ENCODE results near the gene NUDT3.

The NUDT3 gene

DNA sequence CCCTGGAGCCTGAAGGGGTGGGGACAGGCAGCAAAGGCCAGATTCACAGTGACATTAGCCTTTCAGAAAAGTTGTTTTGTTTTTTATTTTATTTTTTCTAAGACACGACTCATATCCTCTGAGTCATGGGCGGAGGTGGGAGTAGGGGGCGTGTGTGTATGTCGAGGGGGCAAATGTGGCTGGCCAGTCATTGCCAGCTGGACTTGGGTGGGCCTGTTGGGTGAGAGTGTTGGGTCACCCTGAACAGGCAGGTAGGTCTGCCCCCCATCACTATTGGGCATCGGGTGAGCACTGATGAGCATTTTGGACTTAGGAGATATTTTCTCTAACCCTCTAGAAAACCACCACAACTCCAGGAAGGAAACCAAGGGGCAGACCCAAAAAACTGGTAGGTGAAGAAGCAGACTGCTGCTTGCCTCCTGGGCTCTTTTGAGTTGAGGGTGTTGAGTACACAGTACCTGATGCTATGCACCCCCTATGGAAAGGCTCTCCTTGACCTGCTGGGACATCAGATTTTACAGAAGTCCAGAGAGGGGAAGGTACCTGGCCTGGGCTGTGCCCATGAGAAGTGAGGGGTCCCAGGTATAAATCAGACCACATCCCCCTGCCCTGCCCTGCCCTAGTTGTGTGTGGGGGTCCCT, 149.2 kb downstream of the NUDT3 start:
- Histone ChIP-seq H3K4me3 (IDR thresholded peaks at IDR 0.05; ENCODE audit: insufficient read depth, low read depth, low read length) (no peak overlapping the region), H3K9ac (no peak overlapping the region), H3K27me3 (ENCODE audit: insufficient read depth, low read depth) (no peaks in the 10 kb centered on the region), H3K36me3 (ENCODE audit: insufficient read depth) (no peaks in the 10 kb centered on the region; the same call in 1 of the 2 replicates), H3K79me2 (ENCODE audit: insufficient read depth, low read depth) (peaks cover 42% of the 10 kb centered on the region), H3K4me1 (ENCODE audit: low read depth, poor library complexity, severe bottlenecking) (peaks cover 64% of the 10 kb centered on the region), H3K27ac (peak overlapping the region; percentile 11; the same call in 1 of the 2 replicates), H2AFZ (ENCODE audit: low read depth) (no peak overlapping the region), H3K4me2 (no peak overlapping the region), H4K20me1 (ENCODE audit: insufficient read depth) (no peaks in the 10 kb centered on the region)
- TF ChIP-seq, protein P1, sequence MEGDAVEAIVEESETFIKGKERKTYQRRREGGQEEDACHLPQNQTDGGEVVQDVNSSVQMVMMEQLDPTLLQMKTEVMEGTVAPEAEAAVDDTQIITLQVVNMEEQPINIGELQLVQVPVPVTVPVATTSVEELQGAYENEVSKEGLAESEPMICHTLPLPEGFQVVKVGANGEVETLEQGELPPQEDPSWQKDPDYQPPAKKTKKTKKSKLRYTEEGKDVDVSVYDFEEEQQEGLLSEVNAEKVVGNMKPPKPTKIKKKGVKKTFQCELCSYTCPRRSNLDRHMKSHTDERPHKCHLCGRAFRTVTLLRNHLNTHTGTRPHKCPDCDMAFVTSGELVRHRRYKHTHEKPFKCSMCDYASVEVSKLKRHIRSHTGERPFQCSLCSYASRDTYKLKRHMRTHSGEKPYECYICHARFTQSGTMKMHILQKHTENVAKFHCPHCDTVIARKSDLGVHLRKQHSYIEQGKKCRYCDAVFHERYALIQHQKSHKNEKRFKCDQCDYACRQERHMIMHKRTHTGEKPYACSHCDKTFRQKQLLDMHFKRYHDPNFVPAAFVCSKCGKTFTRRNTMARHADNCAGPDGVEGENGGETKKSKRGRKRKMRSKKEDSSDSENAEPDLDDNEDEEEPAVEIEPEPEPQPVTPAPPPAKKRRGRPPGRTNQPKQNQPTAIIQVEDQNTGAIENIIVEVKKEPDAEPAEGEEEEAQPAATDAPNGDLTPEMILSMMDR (conservative IDR thresholded peaks at IDR 0.05; ENCODE audit: low read depth, low read length), result no peak

DNA sequence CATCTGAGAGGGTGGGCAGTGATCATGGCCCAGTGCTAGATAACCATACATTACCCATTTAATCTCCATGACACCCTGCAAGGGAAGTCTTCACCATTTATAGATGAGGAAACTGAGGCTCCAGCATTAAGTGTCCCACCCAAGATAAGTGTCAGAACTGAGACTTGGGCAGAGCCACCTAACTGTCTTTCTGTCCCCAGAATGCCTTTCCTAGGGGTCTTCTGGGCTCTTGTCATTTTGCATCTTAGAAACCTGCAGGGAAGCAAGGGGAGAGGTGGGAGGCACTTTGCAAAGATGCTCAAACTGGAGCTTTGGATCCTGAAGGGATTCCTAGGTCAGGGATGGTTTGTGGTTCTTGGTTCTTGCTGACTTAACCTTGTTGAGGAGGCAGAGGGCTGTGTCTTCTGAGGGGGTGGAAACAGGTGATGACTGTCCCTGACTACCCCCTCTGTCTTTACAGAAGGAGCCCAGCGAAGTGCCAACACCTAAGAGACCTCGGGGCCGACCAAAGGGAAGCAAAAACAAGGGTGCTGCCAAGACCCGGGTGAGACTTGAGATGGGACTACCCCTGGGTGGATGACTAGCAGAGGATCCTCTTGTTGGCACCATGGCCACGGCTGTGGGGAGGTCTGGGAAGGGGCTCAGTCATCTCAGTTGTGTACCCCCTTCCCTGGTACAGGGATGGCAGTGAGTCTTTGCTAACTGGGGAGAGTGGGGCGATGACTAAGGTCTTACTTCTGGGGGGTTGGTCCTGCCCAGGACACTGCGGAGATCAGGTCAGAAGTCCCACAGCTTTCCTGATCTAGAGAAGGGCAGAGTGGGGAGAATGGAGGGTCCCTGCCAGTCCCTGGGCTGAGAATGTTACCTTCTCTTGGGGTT, 150.0 kb downstream of the NUDT3 start:
- Histone ChIP-seq H4K20me1 (ENCODE audit: insufficient read depth) (no peaks in the 10 kb centered on the region), H3K27ac (0 out of 2 replicates have a peak overlapping the region, but pooled peaks have one; percentile 11), H3K4me1 (ENCODE audit: low read depth, poor library complexity, severe bottlenecking) (peaks cover 56% of the 10 kb centered on the region), H3K9ac (no peak overlapping the region), H2AFZ (ENCODE audit: low read depth) (no peak overlapping the region), H3K36me3 (ENCODE audit: insufficient read depth) (no peaks in the 10 kb centered on the region; the same call in 1 of the 2 replicates), H3K4me2 (no peak overlapping the region), H3K27me3 (ENCODE audit: insufficient read depth, low read depth) (no peaks in the 10 kb centered on the region), H3K4me3 (IDR thresholded peaks at IDR 0.05; ENCODE audit: insufficient read depth, low read depth, low read length) (no peak overlapping the region), H3K79me2 (ENCODE audit: insufficient read depth, low read depth) (peaks cover 46% of the 10 kb centered on the region)
- TF ChIP-seq, protein P1 (conservative IDR thresholded peaks at IDR 0.05; ENCODE audit: low read depth, low read length), result no peak

DNA sequence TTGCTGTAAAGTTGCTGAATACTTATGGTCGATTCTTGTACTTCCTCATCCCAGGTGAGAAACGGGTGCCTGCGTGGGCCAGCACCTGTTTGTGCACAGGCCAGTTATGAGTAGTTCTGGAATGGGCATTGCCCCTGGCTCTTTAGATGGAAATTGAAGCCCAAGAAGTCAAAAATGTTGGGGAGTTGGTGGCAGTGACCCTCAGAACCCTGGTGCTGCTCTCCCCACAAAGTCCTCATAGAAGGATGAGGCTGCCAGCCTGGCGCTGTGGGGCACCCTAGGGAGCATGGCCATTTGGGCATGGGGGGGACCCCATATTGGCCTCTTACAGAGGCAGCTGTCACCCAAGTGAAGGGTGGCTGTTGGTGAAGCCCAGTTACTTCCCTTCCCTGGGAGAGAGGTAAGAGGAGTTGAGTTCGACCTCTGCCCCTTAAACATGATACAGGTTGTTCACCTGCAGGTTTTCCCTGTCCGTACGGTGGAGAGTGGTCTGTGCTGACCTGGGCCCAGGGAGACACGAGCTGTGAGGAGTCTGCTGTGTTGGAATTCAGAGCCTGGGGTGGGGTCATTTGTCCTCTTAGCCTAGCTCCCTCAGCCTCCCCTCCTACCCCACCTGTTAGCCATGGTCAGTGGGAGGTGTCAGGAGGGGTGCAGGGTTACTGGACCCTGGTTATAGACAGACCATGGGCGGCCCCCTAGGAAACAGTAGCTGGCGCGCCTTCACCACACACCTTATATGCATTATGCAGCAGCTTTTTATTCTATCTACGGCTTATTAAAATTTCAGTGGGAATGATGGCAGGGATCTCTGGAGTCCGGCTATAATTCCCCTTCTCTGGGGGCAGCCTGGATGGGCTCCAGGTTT, 150.9 kb downstream of the NUDT3 start:
- H3K4me1 ChIP-seq (ENCODE audit: low read depth, poor library complexity, severe bottlenecking), result peaks cover 47% of the 10 kb centered on the region
- no peak overlapping the region for H3K9ac ChIP-seq
- H3K79me2 ChIP-seq (ENCODE audit: insufficient read depth, low read depth), result peaks cover 46% of the 10 kb centered on the region
- H3K36me3 ChIP-seq (ENCODE audit: insufficient read depth), result no peaks in the 10 kb centered on the region; the same call in 1 of the 2 replicates
- H3K27ac ChIP-seq, result no peak overlapping the region
- no peaks in the 10 kb centered on the region for H3K27me3 ChIP-seq (ENCODE audit: insufficient read depth, low read depth)
- TF ChIP-seq, protein P1 (conservative IDR thresholded peaks at IDR 0.05; ENCODE audit: low read depth, low read length), result no peak
- H2AFZ ChIP-seq (ENCODE audit: low read depth), result no peak overlapping the region
- H3K4me2 ChIP-seq, result no peak overlapping the region; the same call in 1 of the 2 replicates
- no peak overlapping the region for H3K4me3 ChIP-seq (IDR thresholded peaks at IDR 0.05; ENCODE audit: insufficient read depth, low read depth, low read length)
- no peaks in the 10 kb centered on the region for H4K20me1 ChIP-seq (ENCODE audit: insufficient read depth)
